Measurements from ENCODE around the gene ARFGEF3.

The ARFGEF3 gene

DNA sequence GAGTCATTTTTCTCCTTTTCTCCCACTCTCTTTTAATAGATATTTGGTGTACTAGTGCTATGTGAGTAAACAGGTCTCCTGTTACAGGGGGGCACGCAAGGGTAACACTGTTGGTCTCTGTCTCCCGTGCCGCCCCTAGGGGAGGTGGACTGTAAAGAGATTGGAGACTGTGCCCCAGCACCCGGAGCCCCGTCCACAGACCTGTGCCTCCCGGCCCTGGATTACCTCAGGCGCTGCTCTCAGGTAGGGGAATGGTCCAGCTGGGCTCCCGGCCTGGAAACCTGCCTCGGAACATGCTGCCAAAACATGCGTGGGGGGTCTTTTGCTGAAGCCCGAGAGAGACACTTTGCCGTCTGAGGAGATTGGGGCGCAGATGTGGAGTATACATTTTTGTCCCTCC is 149.5 kb downstream of the ARFGEF3 start:
- WGBS, 2 experiments = 95 to 96% methylated on average over 12 to 13 of the region's 13 CpGs
- Histone ChIP-seq H3K9me3 (ENCODE audit: control insufficient read depth, low read length) (no peaks in the 10 kb centered on the region), H3K27me3 (ENCODE audit: control insufficient read depth, insufficient read depth, low read length, poor library complexity, severe bottlenecking) (no peaks in the 10 kb centered on the region), H3K4me3 (ENCODE audit: insufficient read depth, low read depth, low read length) (no peak overlapping the region), H3K36me3 (ENCODE audit: control insufficient read depth, insufficient read depth, low read length) (no peaks in the 10 kb centered on the region), H3K27ac (ENCODE audit: insufficient read depth, low read depth, low read length, poor library complexity, severe bottlenecking) (no peak overlapping the region), H3K4me1 (ENCODE audit: control insufficient read depth, insufficient read depth, low read length) (no peaks in the 10 kb centered on the region)

DNA sequence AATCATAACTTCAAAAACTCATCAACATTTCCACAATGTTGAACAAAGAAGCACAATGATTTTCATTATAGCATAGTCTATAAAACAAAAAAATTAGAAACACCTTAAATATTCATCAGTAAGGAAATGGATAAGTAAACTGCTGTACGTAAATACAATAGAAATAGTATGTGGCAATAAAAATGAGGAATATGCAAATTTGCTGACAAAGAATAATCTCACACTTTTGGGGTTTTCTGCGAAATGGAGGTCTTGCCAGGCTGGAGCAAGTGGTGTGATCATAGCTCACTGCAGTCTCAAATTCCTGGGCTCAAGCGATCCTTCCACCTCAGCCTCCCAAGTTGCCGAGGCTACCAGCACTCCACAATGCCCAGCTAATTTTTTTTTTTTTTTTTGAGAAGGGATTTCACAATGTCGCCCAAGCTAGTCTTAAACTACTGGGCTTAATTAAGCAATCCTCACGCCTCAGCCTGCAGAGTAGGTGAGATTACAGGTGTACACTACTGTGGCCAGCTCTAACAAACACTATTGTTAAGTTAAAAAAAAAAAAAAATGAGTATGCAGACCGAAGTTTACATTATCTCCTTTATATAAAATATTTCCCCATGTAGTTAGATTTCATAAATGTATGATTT is 157.1 kb downstream of the ARFGEF3 start:
- no peaks in the 10 kb centered on the region for H3K36me3 ChIP-seq (ENCODE audit: control insufficient read depth, insufficient read depth, low read length)
- WGBS, 2 experiments = 85 to 92% methylated on average over 6 of the region's 7 CpGs
- H3K27ac ChIP-seq (ENCODE audit: insufficient read depth, low read depth, low read length, poor library complexity, severe bottlenecking) = no peak overlapping the region
- H3K27me3 ChIP-seq (ENCODE audit: control insufficient read depth, insufficient read depth, low read length, poor library complexity, severe bottlenecking) = no peaks in the 10 kb centered on the region
- no peaks in the 10 kb centered on the region for H3K9me3 ChIP-seq (ENCODE audit: control insufficient read depth, low read length)
- no peaks in the 10 kb centered on the region for H3K4me1 ChIP-seq (ENCODE audit: control insufficient read depth, insufficient read depth, low read length)
- no peak overlapping the region for H3K4me3 ChIP-seq (ENCODE audit: insufficient read depth, low read depth, low read length)

DNA sequence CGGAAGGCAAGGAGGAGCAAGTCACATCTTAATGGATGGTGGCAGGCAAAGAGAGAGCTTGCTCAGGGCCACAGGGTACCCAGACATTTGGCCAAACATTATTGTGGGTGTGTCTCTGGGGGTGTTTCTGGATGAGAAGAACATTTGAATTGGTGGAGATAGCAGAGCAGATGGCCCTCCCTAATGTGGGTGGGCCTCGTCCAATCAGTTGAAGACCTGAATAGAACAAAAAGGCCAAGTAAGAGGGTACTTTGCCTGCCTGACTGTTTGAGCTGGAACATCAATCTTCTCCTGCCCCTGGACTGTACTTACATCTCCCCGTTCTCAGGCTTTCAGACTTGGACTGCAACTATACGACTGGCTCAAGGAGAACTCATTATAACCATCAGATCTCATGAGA is 160.2 kb downstream of the ARFGEF3 start:
- 94 to 95% methylated on average over 4 of the region's 4 CpGs for WGBS, 2 experiments

DNA sequence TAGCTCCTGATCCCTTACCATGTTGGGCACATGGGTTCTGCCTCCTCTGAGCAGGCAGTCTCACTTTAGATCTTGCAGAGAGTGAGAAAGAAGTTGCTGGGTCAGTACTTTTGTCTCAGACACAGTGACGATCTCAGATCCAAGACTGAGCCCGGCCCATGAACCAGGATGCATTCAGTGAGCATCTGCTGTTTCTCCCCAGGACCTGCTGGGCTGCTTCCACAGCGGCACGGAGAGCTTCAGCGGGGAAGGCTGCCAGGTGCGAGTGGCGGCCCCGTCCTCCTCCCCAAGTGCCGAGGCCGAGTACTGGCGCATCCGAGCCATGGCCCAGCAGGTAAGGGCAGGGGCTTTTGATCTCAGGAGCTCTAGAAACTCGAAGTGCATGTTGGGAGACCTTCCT is 162.1 kb downstream of the ARFGEF3 start:
- Histone ChIP-seq H3K9me3 (ENCODE audit: control insufficient read depth, low read length) (no peaks in the 10 kb centered on the region), H3K27ac (ENCODE audit: insufficient read depth, low read depth, low read length, poor library complexity, severe bottlenecking) (no peak overlapping the region), H3K4me3 (ENCODE audit: insufficient read depth, low read depth, low read length) (no peak overlapping the region), H3K36me3 (ENCODE audit: control insufficient read depth, insufficient read depth, low read length) (no peaks in the 10 kb centered on the region), H3K4me1 (ENCODE audit: control insufficient read depth, insufficient read depth, low read length) (no peaks in the 10 kb centered on the region), H3K27me3 (ENCODE audit: control insufficient read depth, insufficient read depth, low read length, poor library complexity, severe bottlenecking) (no peaks in the 10 kb centered on the region)
- WGBS, 2 experiments = 93 to 94% methylated on average over 13 of the region's 13 CpGs

More for the DNA sequence above, 160.2 kb downstream of the ARFGEF3 start:
- H3K9me3 ChIP-seq (ENCODE audit: control insufficient read depth, low read length) = no peaks in the 10 kb centered on the region
- H3K27me3 ChIP-seq (ENCODE audit: control insufficient read depth, insufficient read depth, low read length, poor library complexity, severe bottlenecking) = no peaks in the 10 kb centered on the region
- no peak overlapping the region for H3K4me3 ChIP-seq (ENCODE audit: insufficient read depth, low read depth, low read length)
- no peak overlapping the region for H3K27ac ChIP-seq (ENCODE audit: insufficient read depth, low read depth, low read length, poor library complexity, severe bottlenecking)
- no peaks in the 10 kb centered on the region for H3K36me3 ChIP-seq (ENCODE audit: control insufficient read depth, insufficient read depth, low read length)
- H3K4me1 ChIP-seq (ENCODE audit: control insufficient read depth, insufficient read depth, low read length) = no peaks in the 10 kb centered on the region

DNA sequence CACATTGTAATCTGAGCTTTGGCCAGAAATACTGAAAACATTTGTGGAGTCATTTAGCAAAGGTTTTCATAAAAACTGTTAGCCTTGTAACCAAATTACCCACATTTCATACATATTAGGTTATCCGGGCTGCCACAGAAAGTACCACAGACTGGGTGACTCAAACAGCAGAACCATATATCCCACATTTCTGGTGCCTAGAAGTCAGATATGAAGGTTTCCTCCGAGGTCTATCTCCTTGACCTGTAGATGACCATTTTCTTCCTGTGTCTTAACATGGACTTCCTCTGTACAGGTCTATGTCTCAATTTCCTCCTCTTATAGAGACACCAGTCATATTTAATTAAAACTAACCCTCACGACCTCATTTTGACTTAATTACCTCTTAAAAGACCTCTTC is 166.5 kb downstream of the ARFGEF3 start:
- H3K4me3 ChIP-seq (ENCODE audit: insufficient read depth, low read depth, low read length) = no peak overlapping the region
- H3K27ac ChIP-seq (ENCODE audit: insufficient read depth, low read depth, low read length, poor library complexity, severe bottlenecking) = no peak overlapping the region
- H3K27me3 ChIP-seq (ENCODE audit: control insufficient read depth, insufficient read depth, low read length, poor library complexity, severe bottlenecking) = no peaks in the 10 kb centered on the region
- H3K4me1 ChIP-seq (ENCODE audit: control insufficient read depth, insufficient read depth, low read length) = no peaks in the 10 kb centered on the region
- H3K36me3 ChIP-seq (ENCODE audit: control insufficient read depth, insufficient read depth, low read length) = no peaks in the 10 kb centered on the region
- WGBS, 2 experiments = 85 to 92% methylated on average over 3 of the region's 3 CpGs
- H3K9me3 ChIP-seq (ENCODE audit: control insufficient read depth, low read length) = no peaks in the 10 kb centered on the region

DNA sequence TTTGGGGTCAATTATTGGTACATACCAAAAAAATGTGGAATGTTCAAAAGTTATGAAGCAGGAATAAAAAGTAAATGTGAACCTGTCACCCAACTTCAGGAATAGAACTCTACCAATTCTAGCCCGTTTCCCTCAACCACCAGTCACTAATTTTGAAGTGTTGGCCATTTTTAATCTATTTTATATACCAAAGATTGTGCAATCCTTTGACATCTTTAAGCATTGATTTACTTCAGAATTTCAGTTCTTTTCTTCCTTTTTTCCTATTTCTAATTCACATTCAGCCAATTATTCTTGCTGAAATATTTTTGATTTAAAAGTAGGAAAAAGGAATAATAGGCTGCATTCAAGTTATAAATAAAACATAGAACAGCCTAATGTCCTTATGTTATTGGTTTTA is 169.0 kb downstream of the ARFGEF3 start:
- no peaks in the 10 kb centered on the region for H3K27me3 ChIP-seq (ENCODE audit: control insufficient read depth, insufficient read depth, low read length, poor library complexity, severe bottlenecking)
- H3K27ac ChIP-seq (ENCODE audit: insufficient read depth, low read depth, low read length, poor library complexity, severe bottlenecking) = no peak overlapping the region
- H3K4me3 ChIP-seq (ENCODE audit: insufficient read depth, low read depth, low read length) = no peak overlapping the region
- H3K4me1 ChIP-seq (ENCODE audit: control insufficient read depth, insufficient read depth, low read length) = no peaks in the 10 kb centered on the region
- no peaks in the 10 kb centered on the region for H3K36me3 ChIP-seq (ENCODE audit: control insufficient read depth, insufficient read depth, low read length)
- no peaks in the 10 kb centered on the region for H3K9me3 ChIP-seq (ENCODE audit: control insufficient read depth, low read length)
- 80 to 95% methylated on average over 1 of the region's 1 CpG for WGBS, 2 experiments

DNA sequence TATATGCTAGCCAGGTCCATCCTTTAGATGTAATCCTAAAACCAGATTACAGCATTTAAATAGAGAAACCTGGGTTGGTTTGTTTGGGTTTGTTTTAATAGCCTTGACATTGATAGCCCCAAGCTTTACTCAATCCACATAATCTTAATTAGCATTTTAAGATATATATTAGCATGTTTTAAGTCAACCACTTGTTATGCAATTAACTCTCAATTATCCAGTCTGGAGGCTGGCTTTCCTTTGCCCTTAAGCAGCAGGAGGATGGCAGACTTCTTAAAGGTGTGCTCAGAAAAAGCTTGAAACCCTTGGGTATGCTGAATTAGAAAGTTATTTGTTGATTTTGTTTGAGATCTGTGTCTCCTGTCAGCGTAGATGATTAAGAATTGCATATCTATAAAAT is 169.7 kb downstream of the ARFGEF3 start:
- whole genome bisulfite sequencing, 2 experiments = 38 to 40% methylated on average over 1 of the region's 1 CpG
- H3K4me1 ChIP-seq (ENCODE audit: control insufficient read depth, insufficient read depth, low read length) = no peaks in the 10 kb centered on the region
- no peak overlapping the region for H3K27ac ChIP-seq (ENCODE audit: insufficient read depth, low read depth, low read length, poor library complexity, severe bottlenecking)
- no peak overlapping the region for H3K4me3 ChIP-seq (ENCODE audit: insufficient read depth, low read depth, low read length)
- no peaks in the 10 kb centered on the region for H3K36me3 ChIP-seq (ENCODE audit: control insufficient read depth, insufficient read depth, low read length)
- H3K27me3 ChIP-seq (ENCODE audit: control insufficient read depth, insufficient read depth, low read length, poor library complexity, severe bottlenecking) = no peaks in the 10 kb centered on the region
- H3K9me3 ChIP-seq (ENCODE audit: control insufficient read depth, low read length) = no peaks in the 10 kb centered on the region

DNA sequence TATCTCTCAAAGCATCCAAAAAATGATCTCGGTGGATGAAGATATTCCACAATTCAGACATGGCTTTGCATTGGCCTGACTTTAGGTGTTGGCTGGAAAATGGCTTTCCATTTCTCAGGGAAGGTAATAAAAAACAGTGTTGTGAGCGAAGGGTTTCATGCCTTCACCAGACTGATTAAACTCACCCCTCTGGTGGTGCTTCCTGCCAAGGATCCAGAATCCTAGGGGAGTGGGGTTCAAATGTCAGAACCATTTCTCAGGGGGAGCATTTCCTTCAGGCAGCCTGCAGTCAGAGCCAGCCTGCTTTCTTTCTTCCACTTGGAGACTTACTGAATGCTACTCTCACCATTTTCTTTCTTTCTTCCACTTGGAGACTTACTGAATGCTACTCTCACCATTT is 170.2 kb downstream of the ARFGEF3 start:
- Histone ChIP-seq H3K4me3 (ENCODE audit: insufficient read depth, low read depth, low read length) (no peak overlapping the region), H3K27me3 (ENCODE audit: control insufficient read depth, insufficient read depth, low read length, poor library complexity, severe bottlenecking) (no peaks in the 10 kb centered on the region), H3K9me3 (ENCODE audit: control insufficient read depth, low read length) (no peaks in the 10 kb centered on the region), H3K4me1 (ENCODE audit: control insufficient read depth, insufficient read depth, low read length) (no peaks in the 10 kb centered on the region), H3K36me3 (ENCODE audit: control insufficient read depth, insufficient read depth, low read length) (no peaks in the 10 kb centered on the region), H3K27ac (ENCODE audit: insufficient read depth, low read depth, low read length, poor library complexity, severe bottlenecking) (no peak overlapping the region)
- WGBS, 2 experiments = 69 to 71% methylated on average over 2 of the region's 2 CpGs

DNA sequence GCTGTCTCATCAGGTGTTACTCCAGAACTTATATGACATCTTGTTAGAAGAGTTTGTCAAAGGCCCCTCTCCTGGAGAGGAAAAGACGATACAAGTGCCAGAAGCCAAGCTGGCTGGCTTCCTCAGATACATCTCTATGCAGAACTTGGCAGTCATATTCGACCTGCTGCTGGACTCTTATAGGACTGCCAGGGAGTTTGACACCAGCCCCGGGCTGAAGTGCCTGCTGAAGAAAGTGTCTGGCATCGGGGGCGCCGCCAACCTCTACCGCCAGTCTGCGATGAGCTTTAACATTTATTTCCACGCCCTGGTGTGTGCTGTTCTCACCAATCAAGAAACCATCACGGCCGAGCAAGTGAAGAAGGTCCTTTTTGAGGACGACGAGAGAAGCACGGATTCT is 172.3 kb downstream of the ARFGEF3 start:
- H3K9me3 ChIP-seq (ENCODE audit: control insufficient read depth, low read length) = no peaks in the 10 kb centered on the region
- no peaks in the 10 kb centered on the region for H3K36me3 ChIP-seq (ENCODE audit: control insufficient read depth, insufficient read depth, low read length)
- 95 to 97% methylated on average over 14 of the region's 14 CpGs for WGBS, 2 experiments
- no peak overlapping the region for H3K27ac ChIP-seq (ENCODE audit: insufficient read depth, low read depth, low read length, poor library complexity, severe bottlenecking)
- H3K4me1 ChIP-seq (ENCODE audit: control insufficient read depth, insufficient read depth, low read length) = no peaks in the 10 kb centered on the region
- no peak overlapping the region for H3K4me3 ChIP-seq (ENCODE audit: insufficient read depth, low read depth, low read length)
- H3K27me3 ChIP-seq (ENCODE audit: control insufficient read depth, insufficient read depth, low read length, poor library complexity, severe bottlenecking) = no peaks in the 10 kb centered on the region

DNA sequence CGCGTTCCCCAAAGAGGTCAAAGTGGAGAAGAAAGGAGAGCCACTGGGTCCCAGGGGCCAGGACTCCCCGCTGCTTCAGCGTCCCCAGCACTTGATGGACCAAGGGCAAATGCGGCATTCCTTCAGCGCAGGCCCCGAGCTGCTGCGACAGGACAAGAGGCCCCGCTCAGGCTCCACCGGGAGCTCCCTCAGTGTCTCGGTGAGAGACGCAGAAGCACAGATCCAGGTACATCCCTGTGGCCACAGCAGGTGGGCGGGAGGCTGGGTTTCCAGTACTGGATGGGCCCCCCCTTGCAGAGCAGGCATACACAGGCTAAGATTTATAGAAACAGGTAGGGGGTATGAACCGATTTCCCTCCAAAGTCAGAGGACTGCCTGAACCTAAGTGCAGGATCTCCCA is 173.2 kb downstream of the ARFGEF3 start:
- Histone ChIP-seq H3K27me3 (ENCODE audit: control insufficient read depth, insufficient read depth, low read length, poor library complexity, severe bottlenecking) (no peaks in the 10 kb centered on the region), H3K36me3 (ENCODE audit: control insufficient read depth, insufficient read depth, low read length) (no peaks in the 10 kb centered on the region), H3K27ac (ENCODE audit: insufficient read depth, low read depth, low read length, poor library complexity, severe bottlenecking) (no peak overlapping the region), H3K4me1 (ENCODE audit: control insufficient read depth, insufficient read depth, low read length) (no peaks in the 10 kb centered on the region), H3K4me3 (ENCODE audit: insufficient read depth, low read depth, low read length) (no peak overlapping the region), H3K9me3 (ENCODE audit: control insufficient read depth, low read length) (no peaks in the 10 kb centered on the region)
- WGBS, 2 experiments = 94 to 95% methylated on average over 14 of the region's 14 CpGs

DNA sequence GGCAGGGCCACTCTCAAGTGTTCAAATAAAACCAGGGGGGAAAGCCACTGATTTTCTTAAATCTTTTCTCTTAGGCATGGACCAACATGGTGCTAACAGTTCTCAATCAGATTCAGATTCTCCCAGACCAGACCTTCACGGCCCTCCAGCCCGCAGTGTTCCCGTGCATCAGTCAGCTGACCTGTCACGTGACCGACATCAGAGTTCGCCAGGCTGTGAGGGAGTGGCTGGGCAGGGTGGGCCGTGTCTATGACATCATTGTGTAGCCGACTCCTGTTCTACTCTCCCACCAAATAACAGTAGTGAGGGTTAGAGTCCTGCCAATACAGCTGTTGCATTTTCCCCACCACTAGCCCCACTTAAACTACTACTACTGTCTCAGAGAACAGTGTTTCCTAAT is 174.5 kb downstream of the ARFGEF3 start:
- no peak overlapping the region for H3K4me3 ChIP-seq (ENCODE audit: insufficient read depth, low read depth, low read length)
- H3K4me1 ChIP-seq (ENCODE audit: control insufficient read depth, insufficient read depth, low read length) = no peaks in the 10 kb centered on the region
- no peaks in the 10 kb centered on the region for H3K9me3 ChIP-seq (ENCODE audit: control insufficient read depth, low read length)
- no peak overlapping the region for H3K27ac ChIP-seq (ENCODE audit: insufficient read depth, low read depth, low read length, poor library complexity, severe bottlenecking)
- 92 to 96% methylated on average over 8 of the region's 8 CpGs for WGBS, 2 experiments
- no peaks in the 10 kb centered on the region for H3K27me3 ChIP-seq (ENCODE audit: control insufficient read depth, insufficient read depth, low read length, poor library complexity, severe bottlenecking)
- no peaks in the 10 kb centered on the region for H3K36me3 ChIP-seq (ENCODE audit: control insufficient read depth, insufficient read depth, low read length)

Measured in ectodermal cell (in vitro differentiated cells).